Medulla oblongata (tissue), 1 donor: ENCODE results near the gene ZNF735.
"Not testable (repeated sequence)": the region's sequence is repeated elsewhere in the genome, so short reads cannot be mapped to it uniquely, and the experiment has no call there.

Experiments
- DNase-seq: peaks from one replicate; pipeline ENCODE4 v3.0.0-alpha.2; 2015; ENCODE audit errors: extremely low spot score

The ZNF735 gene

GRCh38 chr7:64206903-64207302, at the start of gene ZNF735:
Gene ZNF735, plus strand, starts transcription at chr7:64207203. Its CDS starts 0 bp downstream, at chr7:64207203.
- no peak for DNase-seq

GRCh38 chr7:64170974-64171373, 36.0 kb upstream of the ZNF735 start:
- DNase-seq = not testable (repeated sequence)

GRCh38 chr7:64174328-64174727, 32.7 kb upstream of the ZNF735 start:
- DNase-seq = no peak

GRCh38 chr7:64174941-64175340, 32.1 kb upstream of the ZNF735 start:
- no peak for DNase-seq

GRCh38 chr7:64180989-64181388, 26.0 kb upstream of the ZNF735 start:
- no peak for DNase-seq

- no peak for DNase-seq
These were observed 25.4 kb upstream of the ZNF735 start for GRCh38 chr7:64181586-64181985.

- DNase-seq = no peak
These were observed 24.8 kb upstream of the ZNF735 start for GRCh38 chr7:64182036-64182790.

DNA sequence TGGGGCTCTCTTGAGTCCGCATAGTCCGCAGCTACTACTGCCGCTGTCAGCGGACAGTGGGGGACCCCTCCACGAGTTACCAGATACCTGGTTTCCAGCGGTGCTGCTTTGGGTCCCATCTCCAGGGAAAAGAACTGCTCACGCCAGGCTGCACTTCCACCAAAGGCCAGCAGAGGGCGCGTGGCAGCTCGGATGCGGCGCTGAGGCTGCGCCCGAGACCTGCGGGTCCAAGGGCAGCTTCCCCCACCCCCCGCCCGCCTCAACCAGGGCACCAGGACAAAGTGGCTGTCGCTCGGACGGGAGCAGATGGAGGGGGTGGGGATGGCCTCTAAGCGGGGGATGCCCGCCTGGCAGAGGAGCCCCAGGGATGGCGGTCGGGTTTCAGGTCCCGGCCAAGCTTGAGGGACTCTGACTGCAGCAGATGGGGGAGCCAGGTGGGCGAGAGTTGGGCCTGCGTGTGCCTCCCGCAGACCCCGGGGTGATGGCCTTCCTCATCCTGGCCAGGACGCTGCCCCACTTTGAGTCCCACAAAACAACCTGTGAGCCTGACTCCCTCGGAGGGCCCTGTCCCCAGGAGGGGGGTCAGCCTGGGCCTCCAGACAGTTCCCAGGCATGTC, 23.8 kb upstream of the ZNF735 start:
- DNase-seq = no peak

DNA sequence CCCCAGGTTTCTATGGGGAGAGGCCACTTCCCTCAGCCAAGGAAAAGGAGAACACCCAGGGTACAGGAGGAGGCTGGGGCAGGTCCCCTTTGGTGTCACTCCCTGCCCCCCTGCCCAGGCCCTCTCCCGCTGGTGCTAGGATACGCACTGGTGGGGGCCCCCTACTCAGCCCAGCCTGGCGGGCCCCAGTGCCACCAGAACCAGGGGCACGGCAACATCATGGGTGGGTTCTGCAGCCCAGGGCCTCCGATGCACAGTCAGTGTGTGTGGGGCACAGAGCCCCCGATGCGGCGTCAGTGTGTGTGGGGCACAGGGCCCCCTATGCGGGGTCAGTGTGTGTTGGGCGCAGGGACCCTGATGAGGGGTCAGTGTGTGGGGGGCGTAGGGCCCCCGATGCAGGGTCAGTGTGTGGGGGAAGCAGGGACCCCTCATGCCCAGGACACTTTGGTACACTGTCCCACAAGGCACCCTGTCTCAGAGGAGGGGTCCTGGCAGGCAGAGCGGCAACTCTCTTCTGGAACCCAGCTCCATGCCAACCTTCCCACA, 23.1 kb upstream of the ZNF735 start:
- DNase-seq = no peak

- DNase-seq = no peak
These were observed 22.6 kb upstream of the ZNF735 start for GRCh38 chr7:64184376-64184775.

DNA sequence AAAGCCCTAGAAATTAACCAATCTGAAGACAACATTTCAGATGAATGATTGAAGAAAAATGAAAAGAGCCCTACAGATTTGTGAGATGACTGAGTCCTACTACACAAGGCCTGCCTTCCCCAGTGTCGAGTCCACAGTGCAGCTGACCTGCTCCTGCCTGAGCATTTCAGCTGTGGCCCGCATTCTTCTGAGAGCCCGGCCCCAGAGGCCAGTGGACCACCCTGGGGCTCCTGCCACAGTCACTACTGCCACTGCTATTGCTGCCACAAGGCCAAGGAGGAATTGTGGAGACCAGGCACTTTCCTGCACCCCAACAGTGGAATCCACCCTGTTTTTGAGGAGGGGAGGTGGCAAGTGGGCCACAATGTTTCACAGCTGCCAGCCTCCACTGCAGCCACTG, 19.6 kb upstream of the ZNF735 start:
- no peak for DNase-seq

- no peak for DNase-seq
These were observed 14.8 kb upstream of the ZNF735 start for GRCh38 chr7:64192148-64192704.

DNA sequence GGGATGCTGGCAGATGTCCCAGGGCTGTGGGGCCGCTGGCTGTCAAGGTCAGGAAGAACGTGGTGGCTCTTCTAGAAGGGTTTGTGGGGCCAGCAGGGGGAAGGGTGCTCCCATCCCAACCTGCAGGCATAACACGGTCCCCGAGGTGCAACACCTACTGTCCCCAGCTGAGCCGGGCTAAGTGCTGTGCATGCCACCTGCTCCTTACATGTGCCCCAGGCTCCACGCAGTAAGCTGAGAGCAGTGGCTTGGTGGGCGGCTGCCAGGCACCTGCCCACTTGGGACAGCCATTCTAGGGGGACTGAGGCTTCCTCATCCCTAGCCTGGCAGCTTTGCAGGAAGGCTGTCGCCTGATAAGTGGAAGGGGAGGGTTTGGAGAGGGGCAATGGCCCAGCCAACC, 14.2 kb upstream of the ZNF735 start:
- DNase-seq = no peak

DNA sequence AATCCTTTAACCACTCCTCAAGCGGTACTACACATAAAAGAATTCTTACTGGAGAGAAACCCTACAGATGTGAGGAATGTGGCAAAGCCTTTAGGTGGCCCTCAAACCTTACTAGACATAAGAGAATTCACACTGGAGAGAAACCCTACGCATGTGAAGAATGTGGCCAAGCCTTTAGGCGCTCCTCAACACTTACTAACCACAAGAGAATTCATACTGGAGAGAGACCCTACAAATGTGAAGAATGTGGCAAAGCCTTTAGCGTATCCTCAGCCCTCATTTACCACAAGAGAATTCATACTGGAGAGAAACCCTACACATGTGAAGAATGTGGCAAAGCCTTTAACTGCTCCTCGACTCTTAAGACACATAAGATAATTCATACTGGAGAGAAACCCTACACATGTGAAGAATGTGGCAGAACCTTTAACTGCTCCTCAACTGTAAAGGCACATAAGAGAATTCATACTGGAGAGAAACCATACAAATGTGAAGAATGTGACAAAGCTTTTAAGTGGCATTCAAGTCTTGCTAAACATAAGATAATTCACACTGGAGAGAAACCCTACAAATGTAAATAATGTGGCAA, 12.8 kb downstream of the ZNF735 start:
- not testable (repeated sequence) for DNase-seq

- no peak for DNase-seq
These were observed 16.4 kb downstream of the ZNF735 start for GRCh38 chr7:64223366-64223765.

GRCh38 chr7:64228174-64228573, 21.2 kb downstream of the ZNF735 start, which contains the start of gene ZNF679:
Gene ZNF679, plus strand, starts transcription at chr7:64228474. Its CDS starts 20,644 bp downstream, at chr7:64249118.
- not testable (repeated sequence) for DNase-seq

DNA sequence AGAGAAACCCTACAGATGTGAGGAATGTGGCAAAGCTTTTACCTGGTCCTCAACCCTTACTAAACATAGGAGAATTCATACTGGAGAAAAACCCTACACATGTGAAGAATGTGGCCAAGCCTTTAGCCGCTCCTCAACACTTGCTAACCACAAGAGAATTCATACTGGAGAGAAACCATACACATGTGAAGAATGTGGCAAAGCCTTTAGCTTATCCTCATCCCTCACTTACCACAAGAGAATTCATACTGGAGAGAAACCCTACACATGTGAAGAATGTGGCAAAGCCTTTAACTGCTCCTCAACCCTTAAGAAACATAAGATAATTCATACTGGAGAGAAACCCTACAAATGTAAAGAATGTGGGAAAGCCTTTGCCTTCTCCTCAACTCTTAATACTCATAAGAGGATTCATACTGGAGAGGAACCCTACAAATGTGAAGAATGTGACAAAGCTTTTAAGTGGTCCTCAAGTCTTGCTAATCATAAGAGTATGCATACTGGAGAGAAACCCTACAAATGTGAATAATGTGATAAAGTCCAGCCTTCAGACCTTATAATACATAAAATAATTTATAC, 59.4 kb downstream of the ZNF735 start:
- no peak for DNase-seq
